ENCODE data around the gene SEMG1.

The SEMG1 gene

GRCh38 chr20:45253261-45253660 lies 46.4 kb downstream of the SEMG1 start:
- Histone ChIP-seq H3K9me3 (ENCODE audit: insufficient read depth, low read depth, low read length) (no peaks in the 10 kb centered on the region), H2AFZ (ENCODE audit: low read length) (no peak overlapping the region), H3F3A (ENCODE audit: low read depth) (no peaks in the 10 kb centered on the region), H3K27me3 (ENCODE audit: insufficient read depth, low read length, poor library complexity, severe bottlenecking) (no peaks in the 10 kb centered on the region), H4K20me1 (ENCODE audit: insufficient read depth, low read length, poor library complexity, severe bottlenecking) (no peaks in the 10 kb centered on the region), H3K4me3 (ENCODE audit: low read length, poor library complexity, severe bottlenecking) (no peak overlapping the region), H3K4me2 (ENCODE audit: low read depth, low read length, poor library complexity, severe bottlenecking) (no peak overlapping the region), H3K79me2 (ENCODE audit: insufficient read depth, low read length) (no peaks in the 10 kb centered on the region), H3K9ac (ENCODE audit: low read depth, low read length, poor library complexity, severe bottlenecking) (no peak overlapping the region), H3K36me3 (ENCODE audit: insufficient read depth, low read length) (no peaks in the 10 kb centered on the region), H3K4me1 (ENCODE audit: insufficient read depth, low read length, poor library complexity, severe bottlenecking) (no peaks in the 10 kb centered on the region), H3K9me2 (replicated peaks; ENCODE audit: low read depth, low read length) (no peaks in the 10 kb centered on the region)
- TF ChIP-seq EZH2phosphoT487 (IDR thresholded peaks at IDR 0.05; ENCODE audit: borderline replicate concordance), result no peak
- TF ChIP-seq CTCF (conservative IDR thresholded peaks at IDR 0.05; ENCODE audit: low read length), result no peak

GRCh38 chr20:45254383-45255262 lies 47.8 kb downstream of the SEMG1 start, which contains the start of gene SLPI:
TSS of gene SLPI (minus strand) at chr20:45254564. CDS start at chr20:45254543, 21 bp downstream.
- H3K36me3 ChIP-seq (ENCODE audit: insufficient read depth, low read length), result no peaks in the 10 kb centered on the region
- no peaks in the 10 kb centered on the region for H3K4me1 ChIP-seq (ENCODE audit: insufficient read depth, low read length, poor library complexity, severe bottlenecking)
- no peaks in the 10 kb centered on the region for H3K9me3 ChIP-seq (ENCODE audit: insufficient read depth, low read depth, low read length)
- no peak for TF ChIP-seq EZH2phosphoT487 (IDR thresholded peaks at IDR 0.05; ENCODE audit: borderline replicate concordance)
- H3K4me2 ChIP-seq (ENCODE audit: low read depth, low read length, poor library complexity, severe bottlenecking), result no peak within 1 kb of the TSS
- no peaks in the 10 kb centered on the region for H3K9me2 ChIP-seq (replicated peaks; ENCODE audit: low read depth, low read length)
- H4K20me1 ChIP-seq (ENCODE audit: insufficient read depth, low read length, poor library complexity, severe bottlenecking), result no peaks in the 10 kb centered on the region
- H2AFZ ChIP-seq (ENCODE audit: low read length), result no peak within 1 kb of the TSS
- H3F3A ChIP-seq (ENCODE audit: low read depth), result no peaks in the 10 kb centered on the region
- H3K4me3 ChIP-seq (ENCODE audit: low read length, poor library complexity, severe bottlenecking), result no peak within 1 kb of the TSS
- no peak within 1 kb of the TSS for H3K9ac ChIP-seq (ENCODE audit: low read depth, low read length, poor library complexity, severe bottlenecking)
- H3K79me2 ChIP-seq (ENCODE audit: insufficient read depth, low read length), result no peaks in the 10 kb centered on the region
- H3K27me3 ChIP-seq (ENCODE audit: insufficient read depth, low read length, poor library complexity, severe bottlenecking), result no peaks in the 10 kb centered on the region

- Histone ChIP-seq H3K4me2 (ENCODE audit: low read depth, low read length, poor library complexity, severe bottlenecking) (no peak overlapping the region), H4K20me1 (ENCODE audit: insufficient read depth, low read length, poor library complexity, severe bottlenecking) (no peaks in the 10 kb centered on the region)
- no peak for TF ChIP-seq EZH2phosphoT487 (IDR thresholded peaks at IDR 0.05; ENCODE audit: borderline replicate concordance)
- no peak for TF ChIP-seq CTCF (conservative IDR thresholded peaks at IDR 0.05; ENCODE audit: low read length)
Observed at GRCh38 chr20:45257161-45257560, 50.3 kb downstream of the SEMG1 start.

More at GRCh38 chr20:45257161-45257560, 50.3 kb downstream of the SEMG1 start:
- Histone ChIP-seq H3K36me3 (ENCODE audit: insufficient read depth, low read length) (no peaks in the 10 kb centered on the region), H2AFZ (ENCODE audit: low read length) (no peak overlapping the region), H3F3A (ENCODE audit: low read depth) (no peaks in the 10 kb centered on the region), H3K9me3 (ENCODE audit: insufficient read depth, low read depth, low read length) (no peaks in the 10 kb centered on the region), H3K9ac (ENCODE audit: low read depth, low read length, poor library complexity, severe bottlenecking) (no peak overlapping the region), H3K79me2 (ENCODE audit: insufficient read depth, low read length) (no peaks in the 10 kb centered on the region), H3K9me2 (replicated peaks; ENCODE audit: low read depth, low read length) (no peaks in the 10 kb centered on the region), H3K27me3 (ENCODE audit: insufficient read depth, low read length, poor library complexity, severe bottlenecking) (no peaks in the 10 kb centered on the region), H3K4me3 (ENCODE audit: low read length, poor library complexity, severe bottlenecking) (no peak overlapping the region), H3K4me1 (ENCODE audit: insufficient read depth, low read length, poor library complexity, severe bottlenecking) (no peaks in the 10 kb centered on the region)
